Chondrocyte (in vitro differentiated cells): Measurements from ENCODE around the gene STIMATE. TPM values are rescaled to one million over a fixed set of nuclear protein-coding genes. Genes with fewer than 3 reads are reported as not detected.

ENCODE experiments used
- DNase-seq: peaks from one replicate; pipeline ENCODE4 v3.0.0; 2021; ENCODE audit warnings: mixed read lengths, low spot score
- H3K27ac Mint-ChIP-seq: one replicate; pipeline ENCODE4 v1.8.0; 2021; ENCODE audit warnings: mild to moderate bottlenecking, moderate library complexity, mixed read lengths; ENCODE audit not compliant: unreplicated experiment
- H3K27me3 Mint-ChIP-seq: 2 replicates; pipeline ENCODE4 v1.8.0; 2021; ENCODE audit warnings: low read depth, mixed read lengths
- H3K36me3 Mint-ChIP-seq: 2 replicates; pipeline ENCODE4 v1.8.0; 2021; ENCODE audit warnings: low read depth, mixed read lengths
- H3K4me1 Mint-ChIP-seq: 2 replicates; pipeline ENCODE4 v1.8.0; 2021; ENCODE audit warnings: low read depth, mild to moderate bottlenecking, mixed read lengths
- H3K4me3 Mint-ChIP-seq: one replicate; pipeline ENCODE4 v1.8.0; 2021; ENCODE audit warnings: mild to moderate bottlenecking, moderate library complexity, mixed read lengths; ENCODE audit not compliant: unreplicated experiment
- H3K9me3 Mint-ChIP-seq: 2 replicates; pipeline ENCODE4 v1.8.0; 2021; ENCODE audit warnings: low read depth, mixed read lengths
- total RNA-seq: library from RNA; stranded (reverse); gene quantifications from 3 replicates; pipeline ENCODE4 v1.2.1, GENCODE V29; 2021
- TF ChIP-seq, protein P1 (sequence below): fragments of 200-600 bp; sonication (generic); IDR thresholded peaks from 2 replicates; pipeline ENCODE4 v1.5.0; 2021; ENCODE audit warnings: antibody characterized with exemption, mild to moderate bottlenecking, moderate library complexity

STIMATE gene
- total RNA-seq, 1 donor from 2014 or later: 19.0 TPM

DNA sequence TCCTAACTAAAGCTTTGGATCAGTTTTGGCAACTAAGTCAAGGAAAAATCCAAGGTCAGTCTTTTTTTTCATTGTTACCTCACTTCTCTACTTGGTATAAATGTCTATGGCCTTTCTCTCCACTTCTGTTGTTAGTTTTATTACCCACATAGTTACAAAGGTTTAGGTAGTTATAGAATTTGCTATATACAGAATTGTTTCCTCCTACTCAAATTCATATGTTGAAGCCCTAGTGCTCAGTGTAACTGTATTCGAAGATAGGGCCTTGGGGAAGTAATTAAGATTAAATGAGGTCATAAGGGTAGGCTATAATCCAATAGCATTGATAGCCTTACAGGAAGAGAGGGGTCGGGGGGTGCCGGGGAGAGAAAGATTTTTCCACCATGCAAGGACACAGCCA is 19.7 kb upstream of the STIMATE start:
- Mint-ChIP-seq H3K27me3 (no peaks in the 10 kb centered on the region), H3K9me3 (no peaks in the 10 kb centered on the region), H3K36me3 (peaks cover 12% of the 10 kb centered on the region), H3K4me3 (no peak overlapping the region), H3K27ac (no peak overlapping the region), H3K4me1 (no peaks in the 10 kb centered on the region)
- DNase-seq: no peak
- TF ChIP-seq, protein P1, sequence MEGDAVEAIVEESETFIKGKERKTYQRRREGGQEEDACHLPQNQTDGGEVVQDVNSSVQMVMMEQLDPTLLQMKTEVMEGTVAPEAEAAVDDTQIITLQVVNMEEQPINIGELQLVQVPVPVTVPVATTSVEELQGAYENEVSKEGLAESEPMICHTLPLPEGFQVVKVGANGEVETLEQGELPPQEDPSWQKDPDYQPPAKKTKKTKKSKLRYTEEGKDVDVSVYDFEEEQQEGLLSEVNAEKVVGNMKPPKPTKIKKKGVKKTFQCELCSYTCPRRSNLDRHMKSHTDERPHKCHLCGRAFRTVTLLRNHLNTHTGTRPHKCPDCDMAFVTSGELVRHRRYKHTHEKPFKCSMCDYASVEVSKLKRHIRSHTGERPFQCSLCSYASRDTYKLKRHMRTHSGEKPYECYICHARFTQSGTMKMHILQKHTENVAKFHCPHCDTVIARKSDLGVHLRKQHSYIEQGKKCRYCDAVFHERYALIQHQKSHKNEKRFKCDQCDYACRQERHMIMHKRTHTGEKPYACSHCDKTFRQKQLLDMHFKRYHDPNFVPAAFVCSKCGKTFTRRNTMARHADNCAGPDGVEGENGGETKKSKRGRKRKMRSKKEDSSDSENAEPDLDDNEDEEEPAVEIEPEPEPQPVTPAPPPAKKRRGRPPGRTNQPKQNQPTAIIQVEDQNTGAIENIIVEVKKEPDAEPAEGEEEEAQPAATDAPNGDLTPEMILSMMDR: no peak

DNA sequence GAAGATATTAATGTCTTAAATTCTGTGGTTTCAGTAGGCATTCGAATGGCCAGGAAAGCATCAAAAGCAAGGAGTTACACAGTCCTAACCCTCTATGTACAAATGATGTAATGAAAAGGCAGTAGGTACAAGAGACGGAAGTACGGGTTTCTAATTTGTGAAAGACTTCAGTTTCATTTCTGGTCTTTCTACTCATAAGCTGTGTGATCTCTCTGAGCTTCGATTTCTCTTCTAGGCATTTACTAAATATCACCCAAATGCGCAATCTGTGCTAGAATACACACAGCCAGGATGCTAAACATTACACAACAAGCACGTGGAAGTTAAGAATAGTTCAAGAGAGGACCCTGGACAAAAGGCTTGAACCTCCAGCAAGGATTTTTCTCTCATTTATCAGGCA is 17.9 kb upstream of the STIMATE start:
- TF ChIP-seq, protein P1: no peak
- no peaks in the 10 kb centered on the region for H3K27me3 Mint-ChIP-seq
- no peak overlapping the region for H3K27ac Mint-ChIP-seq
- DNase-seq: no peak
- H3K36me3 Mint-ChIP-seq: peaks cover 13% of the 10 kb centered on the region
- H3K4me3 Mint-ChIP-seq: no peak overlapping the region
- H3K9me3 Mint-ChIP-seq: no peaks in the 10 kb centered on the region
- no peaks in the 10 kb centered on the region for H3K4me1 Mint-ChIP-seq

DNA sequence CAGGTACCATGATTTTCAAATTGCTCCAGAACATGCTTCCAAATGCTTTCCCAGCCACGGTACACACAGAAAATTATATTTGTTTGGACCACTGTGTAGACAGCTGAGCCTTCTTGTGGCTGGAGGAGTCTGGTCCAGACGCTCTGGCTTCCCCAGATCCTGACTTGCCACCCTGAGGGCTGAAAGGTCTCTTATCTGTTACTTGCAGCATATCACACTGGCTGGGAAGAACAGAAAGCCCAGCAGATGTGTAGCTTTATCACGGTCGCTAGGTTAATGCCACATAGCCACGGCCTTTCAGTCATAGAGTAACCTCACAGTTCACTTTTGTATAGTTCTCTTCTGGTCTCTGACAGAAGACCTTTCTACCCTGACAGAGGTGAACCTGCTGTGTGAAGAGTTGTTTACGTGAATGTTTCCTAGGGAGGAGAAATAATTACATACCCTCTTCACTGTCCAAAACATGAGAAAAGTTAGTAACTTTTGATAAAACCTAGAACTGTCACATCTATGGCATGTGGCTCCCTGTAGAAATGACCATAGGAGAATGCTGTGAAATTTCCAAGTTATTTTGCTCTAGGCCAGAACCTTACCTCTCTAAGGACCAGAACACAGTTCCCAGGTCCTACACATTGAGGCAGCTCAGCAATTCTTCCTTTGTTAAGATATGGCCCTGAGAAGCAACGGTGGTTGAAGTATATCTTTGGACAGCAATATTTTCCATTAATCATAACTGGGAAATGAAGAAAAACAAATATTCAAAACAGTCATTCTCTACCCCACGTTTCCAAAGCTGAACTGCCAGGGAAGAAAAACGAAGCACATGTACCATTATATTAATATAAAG is 15.8 kb upstream of the STIMATE start:
- Mint-ChIP-seq H3K9me3 (no peaks in the 10 kb centered on the region), H3K27me3 (no peaks in the 10 kb centered on the region), H3K4me3 (no peak overlapping the region), H3K36me3 (peaks cover 6% of the 10 kb centered on the region), H3K4me1 (no peaks in the 10 kb centered on the region), H3K27ac (no peak overlapping the region)
- DNase-seq: no peak
- TF ChIP-seq, protein P1: no peak

DNA sequence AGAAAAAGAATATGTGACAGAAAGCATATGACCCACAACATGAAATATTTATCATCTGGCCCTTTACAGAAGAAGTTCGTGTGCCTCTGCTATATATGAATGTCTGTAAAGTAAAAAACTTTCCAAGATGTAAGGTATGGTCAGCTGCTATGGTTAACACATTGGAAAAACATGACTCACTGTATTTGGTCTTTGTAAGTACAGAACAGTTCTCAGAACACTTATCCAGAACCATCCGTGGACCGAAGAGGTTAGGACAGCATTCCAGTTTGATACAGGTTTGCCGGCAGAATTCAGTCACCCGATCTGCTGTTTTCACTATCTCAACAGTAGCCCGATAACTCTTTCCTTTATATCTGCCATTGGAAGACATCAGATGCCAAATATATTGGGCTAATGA is 13.5 kb upstream of the STIMATE start:
- H3K9me3 Mint-ChIP-seq: no peaks in the 10 kb centered on the region
- TF ChIP-seq, protein P1: no peak

DNA sequence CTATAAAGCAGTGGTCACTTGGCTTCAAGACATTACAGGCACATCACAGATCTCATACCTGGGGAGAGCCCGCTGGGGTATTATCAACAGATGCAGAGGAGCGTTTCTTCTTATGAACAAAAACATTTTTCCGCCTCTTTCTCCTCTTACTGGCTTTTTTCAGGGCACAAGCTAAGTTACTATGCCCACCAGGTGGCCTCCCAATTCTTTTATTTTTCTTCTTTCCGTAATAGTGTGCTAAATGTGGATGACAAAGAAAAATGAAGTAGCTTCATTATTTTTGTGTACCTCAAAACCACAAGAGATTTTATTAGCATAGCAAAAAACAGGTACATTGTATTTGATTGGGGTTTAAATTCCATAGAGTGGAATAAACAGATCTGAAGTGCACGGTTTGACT is 10.1 kb upstream of the STIMATE start:
- no peaks in the 10 kb centered on the region for H3K4me1 Mint-ChIP-seq
- H3K27me3 Mint-ChIP-seq: no peaks in the 10 kb centered on the region
- no peak overlapping the region for H3K4me3 Mint-ChIP-seq
- no peaks in the 10 kb centered on the region for H3K9me3 Mint-ChIP-seq
- no peak for DNase-seq
- no peak overlapping the region for H3K27ac Mint-ChIP-seq
- H3K36me3 Mint-ChIP-seq: peaks cover 13% of the 10 kb centered on the region
- TF ChIP-seq, protein P1: peak; percentile 30

More for the DNA sequence above, 13.5 kb upstream of the STIMATE start:
- Mint-ChIP-seq H3K4me3 (no peak overlapping the region), H3K4me1 (no peaks in the 10 kb centered on the region), H3K27me3 (no peaks in the 10 kb centered on the region), H3K36me3 (peaks cover 7% of the 10 kb centered on the region), H3K27ac (no peak overlapping the region)
- no peak for DNase-seq
